Testis (tissue), 3 donors: ENCODE measurements around the gene SLC2A4. TPM values are rescaled to one million over a fixed set of nuclear protein-coding genes. Genes with fewer than 3 reads are reported as not detected.
A peak's percentile ranks its signal among the peaks of the same experiment; 100 is the strongest.

Experiments
- DNase-seq: peaks from one replicate; pipeline ENCODE4 v3.0.0-alpha.2; 2019
- H3K27ac ChIP-seq, 2 donors: fragments of 200-600 bp; sonication (generic); one replicate each; pipeline ENCODE4 v1.5.1; 2019
- H3K27me3 ChIP-seq: fragments of 200-600 bp; sonication (generic); one replicate; pipeline ENCODE4 v1.5.1; 2019
- H3K36me3 ChIP-seq: fragments of 200-600 bp; sonication (generic); one replicate; pipeline ENCODE4 v1.5.1; 2017; ENCODE audit warnings: low read depth; ENCODE audit errors: missing control alignments
- H3K4me1 ChIP-seq: fragments of 200-600 bp; sonication (generic); one replicate; pipeline ENCODE4 v1.5.1; 2019
- H3K4me3 ChIP-seq, 2 donors: fragments of 200-600 bp; sonication (generic); one replicate each; pipeline ENCODE4 v1.5.1; 2017 to 2019
- H3K9me3 ChIP-seq: fragments of 200-600 bp; sonication (generic); one replicate; pipeline ENCODE4 v1.5.1; 2017
- POLR2A ChIP-seq: fragments of 450-650 bp; IDR thresholded peaks from one replicate; pipeline ENCODE4 v1.6.1; 2017; ENCODE audit warnings: antibody characterized with exemption, mild to moderate bottlenecking, moderate library complexity
- WGBS, 2 donors: methylation state at CpG; one replicate each; pipeline ENCODE4 v1.1.5; 2018; 5-methylcytosine and 5-hydroxymethylcytosine counted together
- intact Hi-C: fragments of 100-400 bp; cut with DNase I; formaldehyde crosslinking; loops from one replicate; pipeline ENCODE4 v1.15.1; 2023; ENCODE audit warnings: low total_unique reads
- polyA plus RNA-seq: library from polyadenylated mRNA; stranded (reverse); fragments of 350-450 nt; fragmentation: Illumina TruSeq; extraction: RNeasy Lipid Tissue Mini Kit (QIAGEN cat#74804); gene quantifications from one replicate; pipeline ENCODE4 v1.2.3, GENCODE V29; 2014; ENCODE audit warnings: low read depth, low replicate concordance; ENCODE audit not compliant: insufficient read depth
- total RNA-seq, 2 donors: library from RNA; depleted of rRNA; stranded (reverse); fragments of >200 nt; gene quantifications; one replicate each; pipeline ENCODE4 v1.2.3, GENCODE V29; 2016
- TF ChIP-seq, protein P1 (sequence below), 3 experiments: fragments of 450-650 bp in 2 of 3; fragments of 200-600 bp in 1 of 3; sonication (generic) in 1 of 3; IDR thresholded peaks; one replicate each; pipeline ENCODE4 v1.5.1; 2016 to 2019; ENCODE audit warnings: antibody characterized with exemption in 3 of 3, mild to moderate bottlenecking in 2 of 3, moderate library complexity in 1 of 3

SLC2A4 gene
- total and polyA plus RNA-seq, 3 donors from 2014 or later: 4.2 to 6.6 (median 4.7) TPM

DNA sequence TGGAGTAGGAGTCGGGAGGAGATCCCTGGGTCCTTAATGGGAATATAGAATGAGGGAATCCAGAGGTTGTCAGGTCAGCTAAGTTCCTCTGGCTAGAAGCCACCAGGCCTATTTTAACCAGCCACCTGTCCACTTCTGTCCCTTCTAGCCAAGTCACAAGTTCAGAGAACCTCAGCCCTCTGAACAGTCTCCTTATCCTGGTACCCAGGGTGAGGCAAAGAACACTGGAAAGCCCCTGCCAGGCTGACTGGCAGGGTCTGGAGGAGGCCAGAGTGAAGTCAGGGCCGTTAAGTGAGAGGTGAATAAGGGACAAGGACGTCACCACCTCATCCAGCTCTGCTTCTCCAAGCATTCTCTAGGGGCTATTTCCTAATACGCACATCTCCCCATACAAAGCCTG lies 32.7 kb upstream of the SLC2A4 start:
- WGBS, 2 donors: 57 to 67% methylated on average over 4 of the region's 4 CpGs
- Histone ChIP-seq H3K9me3 (no peaks in the 10 kb centered on the region), H3K27me3 (no peaks in the 10 kb centered on the region), H3K4me1 (peaks cover 28% of the 10 kb centered on the region), H3K4me3 (no peak overlapping the region), H3K36me3 (no peaks in the 10 kb centered on the region), H3K27ac (no peak overlapping the region)
- no peak for DNase-seq
- intact Hi-C loops: no loop called here
- TF ChIP-seq, protein P1, sequence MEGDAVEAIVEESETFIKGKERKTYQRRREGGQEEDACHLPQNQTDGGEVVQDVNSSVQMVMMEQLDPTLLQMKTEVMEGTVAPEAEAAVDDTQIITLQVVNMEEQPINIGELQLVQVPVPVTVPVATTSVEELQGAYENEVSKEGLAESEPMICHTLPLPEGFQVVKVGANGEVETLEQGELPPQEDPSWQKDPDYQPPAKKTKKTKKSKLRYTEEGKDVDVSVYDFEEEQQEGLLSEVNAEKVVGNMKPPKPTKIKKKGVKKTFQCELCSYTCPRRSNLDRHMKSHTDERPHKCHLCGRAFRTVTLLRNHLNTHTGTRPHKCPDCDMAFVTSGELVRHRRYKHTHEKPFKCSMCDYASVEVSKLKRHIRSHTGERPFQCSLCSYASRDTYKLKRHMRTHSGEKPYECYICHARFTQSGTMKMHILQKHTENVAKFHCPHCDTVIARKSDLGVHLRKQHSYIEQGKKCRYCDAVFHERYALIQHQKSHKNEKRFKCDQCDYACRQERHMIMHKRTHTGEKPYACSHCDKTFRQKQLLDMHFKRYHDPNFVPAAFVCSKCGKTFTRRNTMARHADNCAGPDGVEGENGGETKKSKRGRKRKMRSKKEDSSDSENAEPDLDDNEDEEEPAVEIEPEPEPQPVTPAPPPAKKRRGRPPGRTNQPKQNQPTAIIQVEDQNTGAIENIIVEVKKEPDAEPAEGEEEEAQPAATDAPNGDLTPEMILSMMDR (IDR thresholded peaks at IDR 0.05): no peak
- no peak for TF ChIP-seq POLR2A

DNA sequence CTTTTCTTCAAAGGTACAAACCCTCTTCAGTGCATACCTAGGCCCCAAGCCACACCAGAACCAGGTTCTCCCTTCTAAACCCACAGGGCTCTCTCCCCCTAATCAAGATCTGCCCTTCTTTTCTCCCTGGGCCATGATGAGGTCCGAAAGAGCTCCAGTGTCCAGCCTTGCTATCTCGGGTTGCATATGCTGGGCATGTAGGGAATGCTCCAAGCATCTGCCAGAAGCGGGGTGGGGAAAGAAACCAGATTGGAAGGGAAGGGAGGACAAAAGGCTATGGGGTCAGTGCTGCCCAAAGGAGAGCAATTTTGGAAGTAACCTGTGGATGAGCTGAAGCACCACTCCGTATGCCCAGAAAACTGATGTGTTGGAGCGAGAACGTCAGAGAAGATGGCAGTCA lies 32.3 kb upstream of the SLC2A4 start:
- Histone ChIP-seq H3K4me1 (peaks cover 26% of the 10 kb centered on the region), H3K9me3 (no peaks in the 10 kb centered on the region), H3K27me3 (no peaks in the 10 kb centered on the region), H3K4me3 (no peak overlapping the region), H3K36me3 (no peaks in the 10 kb centered on the region), H3K27ac (no peak overlapping the region)
- 80 to 81% methylated on average over 6 of the region's 6 CpGs for WGBS, 2 donors
- intact Hi-C loops: no loop called here
- DNase-seq: no peak
- TF ChIP-seq POLR2A: no peak
- TF ChIP-seq, protein P1 (IDR thresholded peaks at IDR 0.05): no peak

DNA sequence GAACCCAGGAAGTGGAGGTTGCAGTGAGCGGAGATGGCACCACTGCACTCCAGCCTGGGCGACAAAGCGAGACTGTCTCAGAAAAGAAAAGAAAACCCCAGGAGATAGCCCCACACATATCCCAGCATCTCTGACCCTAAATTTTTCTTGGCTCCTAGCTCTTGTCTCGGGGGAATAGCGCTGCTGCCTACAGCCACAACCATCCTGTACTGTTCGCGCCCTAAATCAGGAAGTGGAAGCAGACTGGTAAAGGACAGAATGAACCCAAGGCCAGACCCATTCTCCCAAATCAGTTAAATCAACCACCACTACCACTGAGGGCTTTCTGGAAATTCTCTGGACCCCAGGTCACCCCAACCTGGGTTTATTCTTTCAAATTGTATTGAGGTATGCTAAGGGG lies 31.7 kb upstream of the SLC2A4 start:
- H3K27ac ChIP-seq: no peak overlapping the region
- no peaks in the 10 kb centered on the region for H3K9me3 ChIP-seq
- no peak for DNase-seq
- H3K27me3 ChIP-seq: no peaks in the 10 kb centered on the region
- intact Hi-C loops: no loop called here
- 73 to 84% methylated on average over 7 of the region's 7 CpGs for WGBS, 2 donors
- no peaks in the 10 kb centered on the region for H3K36me3 ChIP-seq
- H3K4me3 ChIP-seq: no peak overlapping the region
- TF ChIP-seq, protein P1 (IDR thresholded peaks at IDR 0.05): no peak
- TF ChIP-seq POLR2A: no peak
- peaks cover 26% of the 10 kb centered on the region for H3K4me1 ChIP-seq

DNA sequence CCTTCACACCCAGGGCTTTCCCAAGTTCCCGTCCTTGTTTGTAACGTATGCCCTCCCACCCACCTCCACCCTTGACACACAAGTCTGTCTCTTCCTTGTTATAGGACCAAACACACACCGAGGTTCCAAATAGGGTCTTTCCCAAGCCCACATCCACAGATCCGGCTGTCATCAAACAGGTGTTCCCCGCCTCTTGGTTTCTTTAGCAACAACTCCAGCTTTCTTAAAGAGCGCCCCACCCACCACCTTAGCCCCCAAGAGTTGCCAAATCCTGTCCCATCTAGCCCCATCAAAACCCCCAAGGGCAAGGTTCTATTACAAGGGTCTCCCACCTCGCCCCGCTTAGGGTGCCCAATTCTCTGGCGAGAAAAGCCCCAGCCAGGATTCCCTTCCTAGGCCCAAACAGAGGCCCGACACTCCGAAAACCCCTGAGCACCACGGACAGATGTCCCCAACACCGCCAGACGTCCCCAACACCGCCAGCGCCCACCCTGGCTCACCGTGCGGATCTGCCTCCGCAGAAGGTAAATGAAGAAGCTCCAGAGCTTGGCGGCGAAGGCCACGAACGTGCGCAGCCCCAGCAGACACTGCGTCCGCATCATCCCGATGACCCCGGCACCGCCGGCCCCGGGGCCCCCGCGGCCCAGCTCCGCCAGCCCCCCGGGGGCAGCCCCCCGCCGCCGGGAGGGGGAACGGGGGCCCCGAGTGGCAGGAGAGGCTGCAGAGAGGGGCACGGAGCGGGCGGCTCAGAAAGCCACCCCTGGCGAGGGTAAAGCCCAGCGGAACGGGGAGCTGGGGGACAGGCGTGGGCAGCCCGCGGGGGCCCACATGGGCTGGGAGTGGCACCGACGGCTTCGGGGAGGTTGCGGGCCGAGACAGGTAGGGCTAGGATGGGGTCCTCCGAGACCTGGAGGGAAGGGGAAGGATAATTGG lies 30.6 kb upstream of the SLC2A4 start:
- intact Hi-C loops: no loop called here
- H3K4me1 ChIP-seq: peaks cover 26% of the 10 kb centered on the region

More for the DNA sequence above, 30.6 kb upstream of the SLC2A4 start:
- no peaks in the 10 kb centered on the region for H3K36me3 ChIP-seq
- TF ChIP-seq POLR2A: no peak
- TF ChIP-seq, protein P1 (IDR thresholded peaks at IDR 0.05): no peak
- no peak for DNase-seq
- no peaks in the 10 kb centered on the region for H3K27me3 ChIP-seq
- H3K9me3 ChIP-seq: no peaks in the 10 kb centered on the region
- peak overlapping the region; percentile 88 to 98 for H3K4me3 ChIP-seq
- peak overlapping the region; percentile 99 to 100 for H3K27ac ChIP-seq
- WGBS, 2 donors: 1 to 2% methylated on average over 22 to 47 of the region's 55 CpGs
